ENCODE results near the gene INSYN2A. TPM values are rescaled to one million over a fixed set of nuclear protein-coding genes. Genes with fewer than 3 reads are reported as not detected.

Gene INSYN2A
- total RNA-seq, 4 donors from 2014 or later = 0.27 to 6.6 (median 0.66) TPM; not detected in 1

DNA sequence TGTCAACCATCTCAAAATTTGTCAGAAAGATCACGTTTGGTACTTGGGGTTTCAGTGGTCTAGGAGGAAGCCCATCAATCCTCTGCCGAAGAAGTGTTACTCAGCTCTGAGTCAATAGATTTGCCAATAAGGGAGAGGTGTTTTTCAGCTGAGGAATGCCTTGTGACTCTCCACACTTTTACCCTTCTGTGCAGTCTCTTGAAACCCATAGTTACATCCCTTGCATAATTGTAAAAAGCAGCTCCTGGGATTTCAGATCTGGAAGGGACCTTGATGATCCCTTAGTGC, 47.5 kb downstream of the INSYN2A start:
- H3K9me3 ChIP-seq = no peaks in the 10 kb centered on the region
- no peak overlapping the region for H3K27ac ChIP-seq
- no peaks in the 10 kb centered on the region for H3K27me3 ChIP-seq
- no peaks in the 10 kb centered on the region for H3K4me1 ChIP-seq
- TF ChIP-seq POLR2A (IDR thresholded peaks at IDR 0.05) = no peak
- TF ChIP-seq, protein P1, sequence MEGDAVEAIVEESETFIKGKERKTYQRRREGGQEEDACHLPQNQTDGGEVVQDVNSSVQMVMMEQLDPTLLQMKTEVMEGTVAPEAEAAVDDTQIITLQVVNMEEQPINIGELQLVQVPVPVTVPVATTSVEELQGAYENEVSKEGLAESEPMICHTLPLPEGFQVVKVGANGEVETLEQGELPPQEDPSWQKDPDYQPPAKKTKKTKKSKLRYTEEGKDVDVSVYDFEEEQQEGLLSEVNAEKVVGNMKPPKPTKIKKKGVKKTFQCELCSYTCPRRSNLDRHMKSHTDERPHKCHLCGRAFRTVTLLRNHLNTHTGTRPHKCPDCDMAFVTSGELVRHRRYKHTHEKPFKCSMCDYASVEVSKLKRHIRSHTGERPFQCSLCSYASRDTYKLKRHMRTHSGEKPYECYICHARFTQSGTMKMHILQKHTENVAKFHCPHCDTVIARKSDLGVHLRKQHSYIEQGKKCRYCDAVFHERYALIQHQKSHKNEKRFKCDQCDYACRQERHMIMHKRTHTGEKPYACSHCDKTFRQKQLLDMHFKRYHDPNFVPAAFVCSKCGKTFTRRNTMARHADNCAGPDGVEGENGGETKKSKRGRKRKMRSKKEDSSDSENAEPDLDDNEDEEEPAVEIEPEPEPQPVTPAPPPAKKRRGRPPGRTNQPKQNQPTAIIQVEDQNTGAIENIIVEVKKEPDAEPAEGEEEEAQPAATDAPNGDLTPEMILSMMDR (IDR thresholded peaks at IDR 0.05) = no peak
- no peaks in the 10 kb centered on the region for H3K36me3 ChIP-seq
- no peak overlapping the region for H3K4me3 ChIP-seq
- DNase-seq = no peak

DNA sequence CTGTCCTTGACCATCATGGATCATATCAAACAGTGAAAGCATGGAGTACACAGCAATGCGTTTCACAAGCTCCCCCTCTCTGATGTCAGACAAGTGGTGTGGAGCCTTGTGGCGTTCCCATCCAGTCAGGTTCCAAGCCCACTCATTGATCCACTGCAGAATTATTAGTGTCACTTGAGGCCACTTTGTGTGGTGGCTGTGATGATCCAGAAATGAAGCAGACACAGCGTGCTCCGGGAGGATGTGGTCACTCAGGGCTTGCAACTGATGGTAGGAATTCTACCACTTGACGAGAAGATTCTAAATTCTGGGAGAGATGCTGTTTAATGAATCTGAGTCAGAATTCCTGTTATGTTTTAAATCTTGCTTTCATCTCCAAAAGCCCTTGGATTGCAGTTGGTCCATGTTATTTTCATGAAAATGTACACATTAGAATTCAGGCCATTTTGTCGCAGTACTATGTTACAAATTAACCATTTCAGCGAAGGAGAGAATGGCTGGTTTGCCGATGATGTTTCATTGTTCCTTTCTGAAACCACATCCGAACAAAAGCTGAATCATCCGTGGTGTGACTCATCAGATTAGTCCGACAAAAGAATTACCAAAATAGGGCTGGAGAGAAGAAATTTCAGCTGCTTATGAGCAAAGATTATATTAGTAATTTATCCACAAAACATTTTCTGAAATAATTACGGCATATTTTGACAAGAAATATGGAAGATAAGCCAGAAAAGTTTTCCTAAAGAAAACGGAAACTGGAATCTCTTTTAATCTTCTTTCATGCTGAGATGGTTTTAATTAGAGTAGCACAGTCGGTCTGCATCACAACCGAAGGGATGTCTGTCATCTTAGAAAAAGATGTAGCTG, 48.1 kb downstream of the INSYN2A start:
- TF ChIP-seq, protein P1 (IDR thresholded peaks at IDR 0.05) = no peak
- TF ChIP-seq POLR2A (IDR thresholded peaks at IDR 0.05) = no peak
- no peaks in the 10 kb centered on the region for H3K36me3 ChIP-seq
- H3K27me3 ChIP-seq = no peaks in the 10 kb centered on the region
- no peak for DNase-seq
- no peaks in the 10 kb centered on the region for H3K9me3 ChIP-seq
- H3K4me1 ChIP-seq = no peaks in the 10 kb centered on the region
- no peak overlapping the region for H3K27ac ChIP-seq
- H3K4me3 ChIP-seq = no peak overlapping the region

DNA sequence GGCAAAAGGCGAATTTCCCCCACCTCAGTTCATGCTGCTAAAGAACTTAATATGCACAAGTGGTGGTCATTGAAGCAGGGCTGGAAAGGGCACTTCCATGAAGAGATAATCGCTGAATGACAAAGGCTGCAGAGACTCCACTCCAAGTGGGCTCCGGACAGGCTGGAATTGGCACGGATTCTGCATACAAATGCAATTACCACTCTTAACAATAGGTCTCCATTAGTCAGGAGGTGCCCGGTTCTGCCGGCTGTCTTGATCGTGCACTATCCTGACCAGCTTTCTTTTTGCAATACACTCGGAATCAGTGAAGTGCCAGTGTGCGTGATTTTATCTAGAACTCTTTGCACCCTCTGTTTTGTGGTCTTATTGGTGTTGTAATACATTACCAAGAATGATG, 49.7 kb downstream of the INSYN2A start:
- H3K9me3 ChIP-seq = no peaks in the 10 kb centered on the region

More for the DNA sequence above, 49.7 kb downstream of the INSYN2A start:
- TF ChIP-seq, protein P1 (IDR thresholded peaks at IDR 0.05) = no peak
- no peak for TF ChIP-seq POLR2A (IDR thresholded peaks at IDR 0.05)
- Histone ChIP-seq H3K27ac (no peak overlapping the region), H3K27me3 (no peaks in the 10 kb centered on the region), H3K4me1 (no peaks in the 10 kb centered on the region), H3K4me3 (no peak overlapping the region), H3K36me3 (no peaks in the 10 kb centered on the region)
- no peak for DNase-seq

All from Peyer's patch (tissue), 4 donors.